GM19328 (cell line): ENCODE measurements around the gene SAMHD1.
A peak's percentile ranks its signal among the peaks of the same experiment; 100 is the strongest.
"Not testable (repeated sequence)": the region's sequence is repeated elsewhere in the genome, so short reads cannot be mapped to it uniquely, and the experiment has no call there.

Source experiments
- ATAC-seq: cut with Tn5 transposase; IDR thresholded peaks from one replicate; pipeline ENCODE4 v1.9.1; 2021; ENCODE audit warnings: mild to moderate bottlenecking, moderate library complexity; ENCODE audit not compliant: unreplicated experiment

SAMHD1 gene

GRCh38 chr20:36875702-36876472, 75.6 kb downstream of the SAMHD1 start, which contains the start of gene TLDC2:
Gene TLDC2, plus strand, starts transcription at chr20:36876138. Its CDS starts 37 bp downstream, at chr20:36876175.
- no peak for ATAC-seq

- ATAC-seq = not testable (repeated sequence)
These were observed 76.4 kb downstream of the SAMHD1 start for GRCh38 chr20:36875093-36875492.

GRCh38 chr20:36873498-36874189, 77.9 kb downstream of the SAMHD1 start:
- no peak for ATAC-seq

- no peak for ATAC-seq
These were observed 78.7 kb downstream of the SAMHD1 start for GRCh38 chr20:36872852-36873251.

GRCh38 chr20:36871640-36872570, 79.6 kb downstream of the SAMHD1 start:
- ATAC-seq = no peak

- no peak for ATAC-seq
These were observed 84.6 kb downstream of the SAMHD1 start for GRCh38 chr20:36866681-36867495.

- ATAC-seq = no peak
These were observed 85.3 kb downstream of the SAMHD1 start for GRCh38 chr20:36866164-36866563.

GRCh38 chr20:36865861-36866149, 85.7 kb downstream of the SAMHD1 start:
- no peak for ATAC-seq

GRCh38 chr20:36865076-36865860, 86.2 kb downstream of the SAMHD1 start:
- ATAC-seq = no peak

- peak; percentile 37 for ATAC-seq
These were observed 88.4 kb downstream of the SAMHD1 start for GRCh38 chr20:36862857-36863668.

- no peak for ATAC-seq
These were observed 89.4 kb downstream of the SAMHD1 start for GRCh38 chr20:36861875-36862801.

GRCh38 chr20:36861625-36861874, 90.0 kb downstream of the SAMHD1 start:
- ATAC-seq = no peak

- no peak for ATAC-seq
These were observed 90.5 kb downstream of the SAMHD1 start for GRCh38 chr20:36860811-36861624.

- ATAC-seq = no peak
These were observed 91.2 kb downstream of the SAMHD1 start for GRCh38 chr20:36860339-36860738.

- no peak for ATAC-seq
These were observed 91.7 kb downstream of the SAMHD1 start for GRCh38 chr20:36859700-36860330.

GRCh38 chr20:36859282-36859555, 92.3 kb downstream of the SAMHD1 start:
- ATAC-seq = no peak
